ENCODE measurements around the gene CST5.

DNA sequence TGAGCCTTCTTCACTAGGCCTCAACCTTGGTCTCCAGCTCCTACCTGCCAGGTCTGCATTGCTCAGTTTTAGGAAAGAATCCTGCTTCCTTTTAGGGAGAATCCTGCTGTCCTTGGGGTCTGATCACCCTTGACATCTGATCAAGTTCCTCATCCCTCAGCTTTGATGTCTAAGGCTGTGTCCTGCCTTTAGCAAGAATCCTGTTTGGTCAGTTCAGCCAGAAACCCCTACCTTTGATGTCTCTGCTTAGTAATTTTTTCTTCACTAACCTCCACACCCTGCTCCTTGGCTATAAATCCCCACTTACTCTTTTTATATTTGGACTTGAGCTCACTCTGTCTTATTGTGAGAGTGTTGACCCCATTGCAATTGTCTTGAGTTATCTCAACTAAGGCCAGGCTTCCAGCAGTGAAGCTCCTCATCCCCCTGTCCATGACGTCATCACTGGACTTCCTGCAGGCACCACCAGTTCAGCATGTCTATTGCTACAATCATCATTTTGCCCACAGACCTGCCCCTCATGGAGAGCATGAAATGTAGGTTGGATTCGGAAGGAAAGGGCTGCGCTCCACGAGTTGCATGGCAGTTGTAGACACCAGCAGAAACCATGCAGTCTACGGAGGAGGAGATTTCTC, 4.7 kb upstream of the CST5 start:
- TF ChIP-seq, protein P1, sequence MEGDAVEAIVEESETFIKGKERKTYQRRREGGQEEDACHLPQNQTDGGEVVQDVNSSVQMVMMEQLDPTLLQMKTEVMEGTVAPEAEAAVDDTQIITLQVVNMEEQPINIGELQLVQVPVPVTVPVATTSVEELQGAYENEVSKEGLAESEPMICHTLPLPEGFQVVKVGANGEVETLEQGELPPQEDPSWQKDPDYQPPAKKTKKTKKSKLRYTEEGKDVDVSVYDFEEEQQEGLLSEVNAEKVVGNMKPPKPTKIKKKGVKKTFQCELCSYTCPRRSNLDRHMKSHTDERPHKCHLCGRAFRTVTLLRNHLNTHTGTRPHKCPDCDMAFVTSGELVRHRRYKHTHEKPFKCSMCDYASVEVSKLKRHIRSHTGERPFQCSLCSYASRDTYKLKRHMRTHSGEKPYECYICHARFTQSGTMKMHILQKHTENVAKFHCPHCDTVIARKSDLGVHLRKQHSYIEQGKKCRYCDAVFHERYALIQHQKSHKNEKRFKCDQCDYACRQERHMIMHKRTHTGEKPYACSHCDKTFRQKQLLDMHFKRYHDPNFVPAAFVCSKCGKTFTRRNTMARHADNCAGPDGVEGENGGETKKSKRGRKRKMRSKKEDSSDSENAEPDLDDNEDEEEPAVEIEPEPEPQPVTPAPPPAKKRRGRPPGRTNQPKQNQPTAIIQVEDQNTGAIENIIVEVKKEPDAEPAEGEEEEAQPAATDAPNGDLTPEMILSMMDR (IDR thresholded peaks at IDR 0.05) = no peak
- TF ChIP-seq POLR2A (IDR thresholded peaks at IDR 0.05) (no peak), POLR2AphosphoS5 (IDR thresholded peaks at IDR 0.05) (no peak)

Measured in prostate gland (tissue), 2 donors.